Measurements from ENCODE around the gene ARID3C.
A peak's percentile ranks its signal among the peaks of the same experiment; 100 is the strongest.

GRCh38 chr9:34591248-34591916 lies 37.5 kb downstream of the ARID3C start:
- peak; percentile 66 for TF ChIP-seq RAD21 (IDR thresholded peaks at IDR 0.05; ENCODE audit: insufficient read depth, low read depth, low read length)
- TF ChIP-seq CTCF (IDR thresholded peaks at IDR 0.05 in 2 of 3, conservative IDR thresholded peaks at IDR 0.05 in 1 of 3; ENCODE audit: control insufficient read depth in 2 of 3, extremely low read depth in 1 of 3, insufficient read depth in 1 of 3, low read depth in 3 of 3, low read length in 3 of 3) = peak; percentile 75 to 94 (median 87)
- TF ChIP-seq CEBPB (IDR thresholded peaks at IDR 0.05; ENCODE audit: borderline replicate concordance in 1 of 2, low read depth in 2 of 2, low read length in 2 of 2) = no peak
- TF ChIP-seq EGR1 (IDR thresholded peaks at IDR 0.05; ENCODE audit: borderline replicate concordance in 1 of 2, low read depth in 2 of 2, low read length in 2 of 2) = no peak
- no peak for TF ChIP-seq ETV6 (conservative IDR thresholded peaks at IDR 0.05 in 1 of 2, IDR thresholded peaks at IDR 0.05 in 1 of 2; ENCODE audit: borderline replicate concordance in 1 of 2, low read depth in 1 of 2)
- TF ChIP-seq E2F4 (IDR thresholded peaks at IDR 0.05; ENCODE audit: low read depth, low read length) = no peak
